SK-N-SH (cell line): ENCODE measurements around the gene UBE2E2. TPM values are rescaled to one million over a fixed set of nuclear protein-coding genes. Genes with fewer than 3 reads are reported as not detected.

Experiments used
- CTCF ChIA-PET: fragments of 300-600, 350-600 bp; formaldehyde crosslinking; extraction: SDS; loops from one replicate; lab custom pipeline; 2021; lab: Yijun Ruan, JAX
- POLR2A ChIA-PET: fragments of 350-600 bp; sonication (Branson Sonifier 250); formaldehyde crosslinking; extraction: SDS; loops from one replicate; lab custom pipeline; 2020; ENCODE audit warnings: antibody characterized with exemption, inconsistent platforms; lab: Yijun Ruan, JAX
- DNase-seq: peaks from one replicate; pipeline ENCODE4 v3.0.0; 2012
- H2AFZ ChIP-seq: fragments of 200-600 bp; sonication (generic); 2 replicates; pipeline ENCODE4 v1.8.1; 2016; ENCODE audit warnings: antibody characterized with exemption, mild to moderate bottlenecking, low read depth
- H3F3A ChIP-seq: fragments of 200-600 bp; sonication (generic); replicated peaks from 2 replicates; pipeline ENCODE3; 2016; ENCODE audit warnings: antibody characterized with exemption, mild to moderate bottlenecking; ENCODE audit not compliant: insufficient read depth
- H3K27ac ChIP-seq, 2 experiments: fragments of 200-500 bp in 1 of 2; fragments of 200-600 bp in 1 of 2; sonication (Bioruptor generic) in 1 of 2; sonication (generic), shearing (Covaris generic) in 1 of 2; 2 replicates each; pipeline versions ENCODE4 v1.5.1 to v1.6.1; 2014 to 2016; ENCODE audit warnings: low read depth in 2 of 2, inconsistent platforms in 1 of 2, low read length in 1 of 2, mild to moderate bottlenecking in 1 of 2, mixed read lengths in 1 of 2
- H3K27me3 ChIP-seq: fragments of 200-600 bp; sonication (generic), shearing (Covaris generic); 2 replicates; pipeline ENCODE4 v1.6.1; 2016; ENCODE audit warnings: mixed run types; ENCODE audit not compliant: insufficient read depth
- H3K36me3 ChIP-seq, 2 experiments: fragments of 200-500 bp in 1 of 2; fragments of 200-600 bp in 1 of 2; sonication (Bioruptor generic) in 1 of 2; sonication (generic) in 1 of 2; replicated peaks in 1 of 2; 2 replicates each; pipeline versions ENCODE3 to v1.5.1; 2014 to 2016; ENCODE audit warnings: low read length in 1 of 2, mild to moderate bottlenecking in 1 of 2; ENCODE audit not compliant: insufficient read depth in 2 of 2, control insufficient read depth in 1 of 2
- H3K4me1 ChIP-seq, 2 experiments: fragments of 200-500 bp in 1 of 2; fragments of 200-600 bp in 1 of 2; sonication (Bioruptor generic) in 1 of 2; sonication (generic), shearing (Covaris generic) in 1 of 2; 2 replicates each; pipeline versions ENCODE4 v1.5.1 to v1.6.1; 2014 to 2016; ENCODE audit warnings: low read depth in 1 of 2, low read length in 1 of 2, mixed run types in 1 of 2; ENCODE audit not compliant: insufficient read depth in 2 of 2, control insufficient read depth in 1 of 2
- H3K4me2 ChIP-seq: fragments of 200-600 bp; sonication (generic), shearing (Covaris generic); 2 replicates; pipeline ENCODE4 v1.6.1; 2017; ENCODE audit warnings: mixed run types
- H3K4me3 ChIP-seq, 2 experiments: fragments of 200-500 bp in 1 of 2; fragments of 200-600 bp in 1 of 2; sonication (Bioruptor generic) in 1 of 2; sonication (generic), shearing (Covaris generic) in 1 of 2; 2 replicates each; pipeline versions ENCODE4 v1.5.1 to v1.8.1; 2014 to 2016; ENCODE audit warnings: low read depth in 2 of 2, inconsistent platforms in 1 of 2, low read length in 1 of 2, mild to moderate bottlenecking in 1 of 2, mixed read lengths in 1 of 2, moderate library complexity in 1 of 2
- H3K79me2 ChIP-seq: fragments of 200-600 bp; sonication (generic); 2 replicates; pipeline ENCODE4 v1.8.1; 2017; ENCODE audit warnings: mild to moderate bottlenecking; ENCODE audit not compliant: insufficient read depth
- H3K9ac ChIP-seq: fragments of 200-600 bp; sonication (generic); 2 replicates; pipeline ENCODE4 v1.6.1; 2017; ENCODE audit warnings: mixed run types
- H3K9me2 ChIP-seq: fragments of 200-600 bp; sonication (generic); 2 replicates; pipeline ENCODE4 v1.6.1; 2017; ENCODE audit warnings: mixed run types
- H3K9me3 ChIP-seq: fragments of 200-600 bp; sonication (generic); 2 replicates; pipeline ENCODE4 v1.6.1; 2017; ENCODE audit warnings: mixed run types, mild to moderate bottlenecking, moderate library complexity
- H4K20me1 ChIP-seq: fragments of 200-600 bp; sonication (generic); 2 replicates; pipeline ENCODE4 v1.6.1; 2017; ENCODE audit warnings: mild to moderate bottlenecking, mixed run types; ENCODE audit not compliant: insufficient read depth
- EP300 ChIP-seq, 2 experiments: IDR thresholded peaks; 2 replicates each; pipeline versions ENCODE4 v1.4.0 to v1.6.1; 2012; ENCODE audit warnings: borderline replicate concordance in 1 of 2, low read depth in 1 of 2, low read length in 1 of 2
- FOSL2 ChIP-seq: IDR thresholded peaks from 2 replicates; pipeline ENCODE4 v1.4.0; 2012; ENCODE audit warnings: low read depth, mild to moderate bottlenecking, moderate library complexity, borderline replicate concordance
- GABPA ChIP-seq: IDR thresholded peaks from 2 replicates; pipeline ENCODE4 v1.4.0; 2012; ENCODE audit warnings: low read depth, mild to moderate bottlenecking
- GATA2 ChIP-seq: sonication (generic); formaldehyde crosslinking; IDR thresholded peaks from 2 replicates; pipeline ENCODE4 v1.5.0; 2020; ENCODE audit warnings: mild to moderate bottlenecking, missing genetic modification reagents
- MEF2A ChIP-seq: IDR thresholded peaks from 2 replicates; pipeline ENCODE4 v1.4.0; 2012; ENCODE audit warnings: low read depth, borderline replicate concordance
- MXI1 ChIP-seq: IDR thresholded peaks from 2 replicates; pipeline ENCODE4 v1.6.1; 2012; ENCODE audit warnings: mild to moderate bottlenecking, low read depth, low read length, improper control_type of control experiment
- NRF1 ChIP-seq: IDR thresholded peaks from 2 replicates; pipeline ENCODE4 v1.6.1; 2012; ENCODE audit warnings: low read depth, mild to moderate bottlenecking, low read length
- POLR2AphosphoS5 ChIP-seq: IDR thresholded peaks from 2 replicates; pipeline ENCODE4 v1.6.1; 2012; ENCODE audit warnings: low read depth, low read length
- RCOR1 ChIP-seq: fragments of 150-350 bp; IDR thresholded peaks from 2 replicates; pipeline ENCODE4 v1.6.1; 2017; ENCODE audit warnings: antibody characterized with exemption, low read length
- RFX5 ChIP-seq: IDR thresholded peaks from 2 replicates; pipeline ENCODE4 v1.6.1; 2012; ENCODE audit warnings: mild to moderate bottlenecking, improper control_type of control experiment, low read length
- RXRA ChIP-seq: IDR thresholded peaks from 2 replicates; pipeline ENCODE4 v1.4.0; 2012; ENCODE audit warnings: low read depth, mild to moderate bottlenecking, borderline replicate concordance
- SMC3 ChIP-seq: IDR thresholded peaks from 2 replicates; pipeline ENCODE4 v1.6.1; 2012; ENCODE audit warnings: low read depth, low read length, improper control_type of control experiment
- TCF12 ChIP-seq: IDR thresholded peaks from 2 replicates; pipeline ENCODE4 v1.4.0; 2012
- TEAD4 ChIP-seq: IDR thresholded peaks from 2 replicates; pipeline ENCODE4 v1.4.0; 2012; ENCODE audit warnings: mild to moderate bottlenecking, borderline replicate concordance; ENCODE audit not compliant: insufficient read depth
- YY1 ChIP-seq: IDR thresholded peaks from 2 replicates; pipeline ENCODE4 v1.4.0; 2012; ENCODE audit warnings: low read depth, mild to moderate bottlenecking
- WGBS: methylation state at CpG from one replicate; pipeline ENCODE4 v1.1.6; 2017; ENCODE audit warnings: low lambda C conversion rate; 5-methylcytosine and 5-hydroxymethylcytosine counted together
- polyA plus RNA-seq, 3 experiments: library from polyadenylated mRNA; depleted of rRNA; stranded (reverse); fragments of >200 nt; gene quantifications; 2 replicates each; pipeline ENCODE4 v1.2.3, GENCODE V29; 2012
- TF ChIP-seq, protein P1 (sequence below): IDR thresholded peaks from 2 replicates; pipeline ENCODE4 v1.4.0; 2012; ENCODE audit warnings: low read depth, borderline replicate concordance
- TF ChIP-seq, protein P2 (sequence below): fragments of 150-350 bp; IDR thresholded peaks from 2 replicates; pipeline ENCODE4 v1.6.1; 2017; ENCODE audit warnings: antibody characterized with exemption, low read length, low read depth, borderline replicate concordance
- TF ChIP-seq, protein P3 (sequence below): IDR thresholded peaks from 2 replicates; pipeline ENCODE4 v1.6.1; 2012; ENCODE audit warnings: mild to moderate bottlenecking, low read depth, low read length, moderate library complexity
- TF ChIP-seq, protein P4 (sequence below): fragments of 150-350 bp; IDR thresholded peaks from 2 replicates; pipeline ENCODE4 v1.6.1; 2016; ENCODE audit warnings: mild to moderate bottlenecking, low read depth, low read length
- TF ChIP-seq, protein P5 (sequence below): IDR thresholded peaks from 2 replicates; pipeline ENCODE4 v1.4.0; 2012; ENCODE audit warnings: low read depth

UBE2E2 gene
- polyA plus RNA-seq, 1 of the 3 experiments (the other 2 are of a cell fraction), result 46.4 TPM

DNA sequence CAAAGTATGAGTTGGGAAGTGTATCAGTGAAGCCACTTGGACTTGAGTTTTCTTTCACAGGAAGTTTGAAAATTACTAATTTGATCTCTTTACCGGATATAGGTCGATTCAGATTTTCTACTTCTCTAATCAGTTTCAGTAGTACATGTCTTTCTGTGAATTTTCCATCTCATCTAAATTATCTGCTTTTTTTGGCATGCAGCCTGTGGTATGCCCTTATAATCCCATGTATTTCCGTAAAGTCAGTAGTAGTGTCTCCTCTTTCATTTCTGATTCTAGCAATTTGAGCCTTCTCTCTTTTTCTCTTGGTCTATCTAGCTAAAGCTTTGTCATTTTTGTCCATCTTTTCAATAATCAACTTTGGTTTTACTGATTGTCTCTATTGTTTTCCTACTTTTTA, 434.2 kb downstream of the UBE2E2 start:
- ChIA-PET CTCF (no interaction called here), POLR2A (no interaction called here)
- no peak overlapping the region for H3K27ac ChIP-seq
- peaks cover 0 to 9% of the 10 kb centered on the region in 2 experiments; a peak in 3 of 4 replicates for H3K4me1 ChIP-seq
- H2AFZ ChIP-seq, result no peak overlapping the region
- no peaks in the 10 kb centered on the region for H4K20me1 ChIP-seq
- H3K27me3 ChIP-seq, result no peaks in the 10 kb centered on the region
- H3F3A ChIP-seq, result peaks cover 6% of the 10 kb centered on the region
- no peaks in the 10 kb centered on the region; the same call in 1 of the 2 replicates for H3K9me3 ChIP-seq
- H3K36me3 ChIP-seq, result no peaks in the 10 kb centered on the region
- 91% methylated on average over 3 of the region's 3 CpGs for WGBS
- no peak overlapping the region for H3K9ac ChIP-seq
- no peaks in the 10 kb centered on the region for H3K79me2 ChIP-seq
- no peak for DNase-seq
- no peak overlapping the region for H3K4me3 ChIP-seq
- TF ChIP-seq GATA2 (no peak), RXRA (no peak), POLR2AphosphoS5 (no peak), FOSL2 (no peak)
- no peaks in the 10 kb centered on the region for H3K9me2 ChIP-seq
- no peak overlapping the region for H3K4me2 ChIP-seq

DNA sequence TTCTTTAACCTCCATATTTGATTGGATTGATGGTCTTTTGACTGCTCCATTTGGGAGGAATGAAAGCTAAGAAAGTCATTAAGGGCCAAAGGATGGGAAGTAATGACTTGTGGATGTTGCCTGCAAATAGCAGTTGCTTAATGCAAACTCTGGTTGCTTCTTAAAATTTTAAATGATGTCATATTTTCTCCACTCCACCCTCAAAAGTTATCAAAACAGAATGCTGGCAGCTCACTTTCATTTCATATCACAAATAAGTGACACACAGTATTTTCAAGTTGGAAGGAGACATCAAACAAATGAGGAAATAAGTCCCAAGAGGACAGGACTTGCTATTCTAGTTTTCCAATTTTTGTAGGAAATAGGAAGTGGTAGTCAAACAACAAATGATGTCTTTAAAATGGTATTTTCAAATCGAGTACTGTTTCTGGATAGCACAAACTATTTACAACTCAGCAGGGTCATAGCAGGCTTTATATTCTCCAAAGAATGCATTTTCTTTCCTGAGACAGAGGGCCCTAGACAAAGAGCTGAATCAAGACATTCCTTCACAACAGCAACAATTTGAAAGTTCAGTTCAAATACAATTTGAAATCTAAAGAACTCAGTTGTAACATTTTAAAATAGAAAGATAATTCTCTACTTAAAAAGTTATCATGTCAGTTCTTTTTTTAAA, 437.5 kb downstream of the UBE2E2 start:
- Histone ChIP-seq H3K79me2 (no peaks in the 10 kb centered on the region), H2AFZ (no peak overlapping the region), H3K4me2 (no peak overlapping the region), H3K9ac (no peak overlapping the region), H4K20me1 (no peaks in the 10 kb centered on the region), H3K4me1 (peaks cover 0 to 3% of the 10 kb centered on the region in 2 experiments; a peak in 3 of 4 replicates), H3K27me3 (no peaks in the 10 kb centered on the region), H3K27ac (no peak overlapping the region), H3K36me3 (no peaks in the 10 kb centered on the region), H3F3A (no peaks in the 10 kb centered on the region), H3K9me3 (no peaks in the 10 kb centered on the region), H3K9me2 (no peaks in the 10 kb centered on the region), H3K4me3 (no peak overlapping the region)
- 0% methylated on average over 1 of the region's 1 CpG for WGBS
- no peak for DNase-seq
- POLR2A ChIA-PET, result no interaction called here
- CTCF ChIA-PET, result interaction anchor here (0.5 to 1.0 kb wide), 2 partner anchors 9 to 91 kb away, joined by 3 read pairs; no protein-coding TSS in a partner anchor
- TF ChIP-seq RCOR1 (no peak), MEF2A (no peak), NRF1 (no peak), GABPA (no peak), RXRA (no peak), YY1 (no peak), SMC3 (no peak), TEAD4 (no peak), RFX5 (no peak), MXI1 (no peak), EP300 (IDR thresholded peaks at IDR 0.05; ENCODE audit: borderline replicate concordance in 1 of 2, low read depth in 1 of 2, low read length in 1 of 2) (no peak), TCF12 (no peak)
- TF ChIP-seq, protein P1, sequence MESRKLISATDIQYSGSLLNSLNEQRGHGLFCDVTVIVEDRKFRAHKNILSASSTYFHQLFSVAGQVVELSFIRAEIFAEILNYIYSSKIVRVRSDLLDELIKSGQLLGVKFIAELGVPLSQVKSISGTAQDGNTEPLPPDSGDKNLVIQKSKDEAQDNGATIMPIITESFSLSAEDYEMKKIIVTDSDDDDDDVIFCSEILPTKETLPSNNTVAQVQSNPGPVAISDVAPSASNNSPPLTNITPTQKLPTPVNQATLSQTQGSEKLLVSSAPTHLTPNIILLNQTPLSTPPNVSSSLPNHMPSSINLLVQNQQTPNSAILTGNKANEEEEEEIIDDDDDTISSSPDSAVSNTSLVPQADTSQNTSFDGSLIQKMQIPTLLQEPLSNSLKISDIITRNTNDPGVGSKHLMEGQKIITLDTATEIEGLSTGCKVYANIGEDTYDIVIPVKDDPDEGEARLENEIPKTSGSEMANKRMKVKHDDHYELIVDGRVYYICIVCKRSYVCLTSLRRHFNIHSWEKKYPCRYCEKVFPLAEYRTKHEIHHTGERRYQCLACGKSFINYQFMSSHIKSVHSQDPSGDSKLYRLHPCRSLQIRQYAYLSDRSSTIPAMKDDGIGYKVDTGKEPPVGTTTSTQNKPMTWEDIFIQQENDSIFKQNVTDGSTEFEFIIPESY, result no peak
- TF ChIP-seq, protein P2, sequence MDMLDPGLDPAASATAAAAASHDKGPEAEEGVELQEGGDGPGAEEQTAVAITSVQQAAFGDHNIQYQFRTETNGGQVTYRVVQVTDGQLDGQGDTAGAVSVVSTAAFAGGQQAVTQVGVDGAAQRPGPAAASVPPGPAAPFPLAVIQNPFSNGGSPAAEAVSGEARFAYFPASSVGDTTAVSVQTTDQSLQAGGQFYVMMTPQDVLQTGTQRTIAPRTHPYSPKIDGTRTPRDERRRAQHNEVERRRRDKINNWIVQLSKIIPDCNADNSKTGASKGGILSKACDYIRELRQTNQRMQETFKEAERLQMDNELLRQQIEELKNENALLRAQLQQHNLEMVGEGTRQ, result no peak
- TF ChIP-seq, protein P3, sequence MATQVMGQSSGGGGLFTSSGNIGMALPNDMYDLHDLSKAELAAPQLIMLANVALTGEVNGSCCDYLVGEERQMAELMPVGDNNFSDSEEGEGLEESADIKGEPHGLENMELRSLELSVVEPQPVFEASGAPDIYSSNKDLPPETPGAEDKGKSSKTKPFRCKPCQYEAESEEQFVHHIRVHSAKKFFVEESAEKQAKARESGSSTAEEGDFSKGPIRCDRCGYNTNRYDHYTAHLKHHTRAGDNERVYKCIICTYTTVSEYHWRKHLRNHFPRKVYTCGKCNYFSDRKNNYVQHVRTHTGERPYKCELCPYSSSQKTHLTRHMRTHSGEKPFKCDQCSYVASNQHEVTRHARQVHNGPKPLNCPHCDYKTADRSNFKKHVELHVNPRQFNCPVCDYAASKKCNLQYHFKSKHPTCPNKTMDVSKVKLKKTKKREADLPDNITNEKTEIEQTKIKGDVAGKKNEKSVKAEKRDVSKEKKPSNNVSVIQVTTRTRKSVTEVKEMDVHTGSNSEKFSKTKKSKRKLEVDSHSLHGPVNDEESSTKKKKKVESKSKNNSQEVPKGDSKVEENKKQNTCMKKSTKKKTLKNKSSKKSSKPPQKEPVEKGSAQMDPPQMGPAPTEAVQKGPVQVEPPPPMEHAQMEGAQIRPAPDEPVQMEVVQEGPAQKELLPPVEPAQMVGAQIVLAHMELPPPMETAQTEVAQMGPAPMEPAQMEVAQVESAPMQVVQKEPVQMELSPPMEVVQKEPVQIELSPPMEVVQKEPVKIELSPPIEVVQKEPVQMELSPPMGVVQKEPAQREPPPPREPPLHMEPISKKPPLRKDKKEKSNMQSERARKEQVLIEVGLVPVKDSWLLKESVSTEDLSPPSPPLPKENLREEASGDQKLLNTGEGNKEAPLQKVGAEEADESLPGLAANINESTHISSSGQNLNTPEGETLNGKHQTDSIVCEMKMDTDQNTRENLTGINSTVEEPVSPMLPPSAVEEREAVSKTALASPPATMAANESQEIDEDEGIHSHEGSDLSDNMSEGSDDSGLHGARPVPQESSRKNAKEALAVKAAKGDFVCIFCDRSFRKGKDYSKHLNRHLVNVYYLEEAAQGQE, result no peak
- TF ChIP-seq, protein P4, sequence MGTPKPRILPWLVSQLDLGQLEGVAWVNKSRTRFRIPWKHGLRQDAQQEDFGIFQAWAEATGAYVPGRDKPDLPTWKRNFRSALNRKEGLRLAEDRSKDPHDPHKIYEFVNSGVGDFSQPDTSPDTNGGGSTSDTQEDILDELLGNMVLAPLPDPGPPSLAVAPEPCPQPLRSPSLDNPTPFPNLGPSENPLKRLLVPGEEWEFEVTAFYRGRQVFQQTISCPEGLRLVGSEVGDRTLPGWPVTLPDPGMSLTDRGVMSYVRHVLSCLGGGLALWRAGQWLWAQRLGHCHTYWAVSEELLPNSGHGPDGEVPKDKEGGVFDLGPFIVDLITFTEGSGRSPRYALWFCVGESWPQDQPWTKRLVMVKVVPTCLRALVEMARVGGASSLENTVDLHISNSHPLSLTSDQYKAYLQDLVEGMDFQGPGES, result no peak
- TF ChIP-seq, protein P5, sequence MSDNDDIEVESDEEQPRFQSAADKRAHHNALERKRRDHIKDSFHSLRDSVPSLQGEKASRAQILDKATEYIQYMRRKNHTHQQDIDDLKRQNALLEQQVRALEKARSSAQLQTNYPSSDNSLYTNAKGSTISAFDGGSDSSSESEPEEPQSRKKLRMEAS, result no peak
